GM03348 (cell line): ENCODE results near the gene TPRG1L.

Source experiments
- DNase-seq: peaks from one replicate; pipeline ENCODE4 v3.0.0; 2012; ENCODE audit warnings: low spot score

Gene TPRG1L

GRCh38 chr1:3593745-3594144 is 31.1 kb upstream of the TPRG1L start:
- DNase-seq = no peak

DNA sequence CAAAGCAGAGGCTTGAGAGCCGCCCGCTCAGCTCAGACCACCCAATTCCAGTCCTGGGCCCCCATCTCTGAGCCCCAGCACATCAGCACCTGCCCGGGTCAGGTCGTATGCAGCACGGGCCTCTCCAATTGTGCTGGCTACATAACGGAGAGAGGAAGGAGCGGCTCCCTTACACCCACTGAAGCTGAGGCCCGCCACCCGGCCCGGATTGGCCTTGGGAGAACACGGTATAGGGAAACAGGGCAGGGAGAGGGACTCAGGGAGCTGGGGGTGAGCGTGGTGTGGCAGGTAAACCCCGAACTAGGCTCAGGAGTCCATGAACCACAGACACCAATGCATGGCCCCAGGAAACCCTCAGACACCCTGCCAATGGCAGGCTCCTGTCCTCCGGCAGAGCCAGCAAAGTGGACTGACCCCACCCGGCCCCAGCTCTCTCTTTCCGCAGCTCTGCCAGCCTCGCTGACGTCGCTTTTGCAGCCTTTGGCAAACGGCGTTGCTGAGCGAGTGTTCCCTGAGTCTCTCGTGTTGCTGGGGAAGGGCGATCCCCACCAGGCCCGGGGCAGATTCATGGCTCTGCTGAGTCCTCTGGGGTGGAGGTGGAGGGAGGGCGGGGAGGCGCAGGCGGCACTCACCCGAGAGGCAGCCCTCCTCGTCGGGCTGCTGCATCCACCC is 30.0 kb upstream of the TPRG1L start:
- DNase-seq = no peak

GRCh38 chr1:3595949-3596348 is 28.9 kb upstream of the TPRG1L start:
- no peak for DNase-seq

- DNase-seq = no peak
Observed at GRCh38 chr1:3596663-3597598, 27.9 kb upstream of the TPRG1L start.

- DNase-seq = no peak
Observed at GRCh38 chr1:3597599-3597964, 27.2 kb upstream of the TPRG1L start.

DNA sequence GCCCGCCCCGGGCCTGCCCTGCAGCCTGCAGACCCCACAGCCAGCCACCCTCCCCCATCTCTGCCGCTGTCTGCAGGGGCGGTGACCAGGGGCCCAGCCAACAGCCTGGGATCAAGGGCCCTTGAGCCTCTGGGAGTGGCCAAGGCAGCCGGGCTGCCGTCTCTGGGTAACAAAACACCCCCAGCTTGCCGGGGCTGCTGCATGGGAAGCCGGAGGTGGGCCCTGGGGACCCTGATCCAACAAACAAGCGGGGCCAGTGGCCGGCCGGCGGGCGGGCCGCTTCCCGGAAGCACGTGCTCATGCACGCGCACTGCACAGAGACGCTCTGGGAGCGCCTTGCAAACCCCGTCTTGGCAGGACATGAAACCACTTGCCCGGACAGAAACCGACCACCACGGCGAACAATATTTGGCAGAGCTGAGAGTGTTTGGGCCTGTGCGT is 26.7 kb upstream of the TPRG1L start:
- peak; percentile 43 for DNase-seq

DNA sequence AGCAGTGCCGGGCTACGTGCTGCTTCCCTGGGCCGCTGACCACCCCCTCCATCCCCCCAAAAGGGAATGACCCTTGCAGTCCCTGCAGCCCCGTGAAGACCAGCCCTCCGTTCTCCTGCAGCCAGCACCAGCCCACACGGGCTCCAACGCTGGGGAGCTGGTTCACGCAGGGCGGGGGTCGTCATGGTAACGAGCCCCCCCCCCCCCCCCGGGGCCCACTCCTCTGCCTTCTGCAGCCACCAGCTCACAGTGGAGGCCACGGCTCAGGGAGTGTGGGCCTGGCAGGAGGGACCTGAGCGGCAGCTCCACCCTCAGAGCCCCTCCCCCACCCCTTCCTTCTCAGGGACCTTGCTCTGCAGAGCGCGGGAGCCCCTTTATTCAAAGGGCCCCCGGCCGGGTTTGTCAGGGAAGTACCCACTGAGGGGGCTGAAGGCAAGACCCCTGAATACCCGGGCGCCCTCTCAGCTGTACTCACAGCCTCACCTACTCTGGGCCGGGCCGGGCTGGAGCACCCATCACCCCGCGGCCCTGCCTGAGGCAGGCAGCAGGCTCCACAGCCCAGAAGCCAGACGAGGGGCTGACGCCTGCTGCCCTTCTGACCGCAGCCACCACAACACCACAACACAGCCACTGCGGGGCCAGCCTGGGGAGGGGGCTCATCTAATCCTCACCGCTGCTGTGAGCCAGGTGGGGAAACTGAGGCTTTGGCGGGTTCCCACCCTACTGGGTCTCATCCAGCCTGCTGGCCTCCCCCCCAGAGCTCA is 26.1 kb upstream of the TPRG1L start:
- DNase-seq = no peak

DNA sequence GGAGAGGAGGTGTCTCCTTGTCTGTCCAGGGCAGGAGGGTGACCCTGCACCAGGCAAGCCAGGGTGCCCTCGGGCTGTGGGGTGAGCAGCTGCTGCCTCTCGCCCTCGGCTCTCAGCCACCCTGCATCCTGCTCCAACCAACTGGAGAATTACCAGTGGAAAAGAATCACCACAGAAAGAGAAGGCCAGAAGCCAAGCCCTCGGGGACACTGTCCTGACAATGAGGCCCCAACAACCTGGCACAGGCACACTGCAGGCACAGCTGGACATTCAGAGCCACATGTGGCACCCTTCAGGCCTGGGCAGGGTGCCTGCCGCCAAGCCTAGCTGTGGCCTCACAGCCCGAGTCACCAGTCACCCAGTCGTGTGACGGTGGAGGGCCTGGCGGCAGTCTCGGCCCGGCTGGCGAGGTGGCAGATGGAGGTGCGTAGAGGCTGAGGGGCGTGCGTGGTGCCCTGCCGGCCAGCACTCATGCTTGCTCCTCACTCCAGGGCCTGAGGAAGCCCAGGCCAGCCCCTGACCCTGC is 25.5 kb upstream of the TPRG1L start:
- DNase-seq = no peak

DNA sequence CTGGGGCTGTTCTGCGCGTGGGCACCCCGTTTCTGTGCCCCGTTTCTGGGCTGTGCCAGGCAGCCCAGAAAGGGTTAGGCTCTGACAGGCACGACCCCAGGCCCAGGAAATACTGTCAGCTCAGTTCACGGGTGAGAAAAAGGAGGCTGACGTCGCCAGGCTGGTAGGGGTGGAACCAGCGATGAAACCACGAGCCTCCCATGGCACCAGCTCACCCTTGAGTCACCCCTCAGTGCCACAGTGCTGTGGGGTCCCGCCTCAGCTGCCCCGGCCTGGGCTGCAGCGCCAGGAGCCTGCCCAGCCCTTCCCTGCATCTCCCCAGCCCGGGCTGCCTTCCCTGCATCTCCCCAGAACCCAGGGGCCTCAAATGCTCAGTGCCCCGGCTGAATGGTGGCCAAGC is 25.0 kb upstream of the TPRG1L start:
- DNase-seq = no peak

DNA sequence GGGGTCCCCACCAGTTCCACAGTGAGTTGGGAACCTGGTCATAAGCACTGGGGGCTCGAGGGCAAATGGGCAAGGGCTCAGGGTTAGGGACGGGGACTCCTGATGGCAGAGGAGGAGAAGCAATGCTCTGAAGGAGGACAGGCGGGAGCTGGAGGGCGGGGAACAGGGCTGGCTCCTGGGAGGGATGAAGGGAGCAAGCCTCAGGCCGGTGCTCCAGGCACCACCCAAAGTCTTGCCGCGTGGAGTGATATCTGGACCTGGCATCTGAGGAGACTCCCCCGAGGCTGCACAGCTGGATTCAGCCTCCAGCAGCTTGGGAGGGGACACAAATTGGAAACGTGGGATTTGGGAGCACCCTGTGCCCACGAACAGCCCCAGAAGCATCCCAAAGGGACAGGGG is 24.5 kb upstream of the TPRG1L start:
- DNase-seq = no peak

- DNase-seq = no peak
Observed at GRCh38 chr1:3601743-3602142, 23.1 kb upstream of the TPRG1L start.

DNA sequence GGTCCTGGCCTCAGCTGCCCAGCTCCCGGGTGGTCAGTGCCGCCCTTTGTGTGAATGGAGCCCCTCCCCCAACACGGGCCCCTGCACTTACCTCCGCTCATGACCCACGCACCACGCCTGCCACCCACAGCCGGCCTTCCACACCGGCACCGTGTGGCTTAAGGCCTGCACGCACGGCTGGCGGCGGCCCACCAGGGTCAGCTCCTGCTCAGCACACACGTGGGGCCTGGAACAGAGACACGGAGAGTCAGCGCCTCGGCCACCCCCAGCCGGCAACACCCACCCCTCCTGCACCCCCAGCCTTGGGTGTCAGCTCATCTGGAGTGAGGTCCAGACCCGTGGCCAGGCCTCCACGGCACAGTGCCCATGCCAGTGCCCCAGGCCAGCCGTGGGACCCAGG is 22.4 kb upstream of the TPRG1L start:
- DNase-seq = no peak

DNA sequence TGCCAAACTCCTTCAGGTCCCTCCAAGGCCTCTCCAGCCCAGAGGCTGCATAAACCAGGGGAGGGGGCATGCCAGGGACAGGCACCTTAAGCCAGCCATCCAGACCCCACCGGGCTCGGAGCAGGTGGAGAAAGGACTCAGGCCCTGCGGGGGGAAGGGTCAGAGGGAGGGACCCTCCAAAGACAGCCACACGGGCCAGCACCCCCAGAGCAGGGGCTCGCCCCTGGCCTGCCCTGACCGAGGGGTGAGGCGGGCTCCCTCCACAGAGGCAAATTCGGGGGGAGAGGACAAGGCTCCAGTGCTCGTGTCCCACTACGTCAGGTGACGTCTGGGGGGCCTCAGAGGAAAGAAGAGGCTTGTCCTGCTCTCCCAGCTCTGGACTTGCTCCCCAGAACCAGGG is 21.7 kb upstream of the TPRG1L start:
- no peak for DNase-seq

GRCh38 chr1:3603571-3604467 is 21.0 kb upstream of the TPRG1L start:
- no peak for DNase-seq

DNA sequence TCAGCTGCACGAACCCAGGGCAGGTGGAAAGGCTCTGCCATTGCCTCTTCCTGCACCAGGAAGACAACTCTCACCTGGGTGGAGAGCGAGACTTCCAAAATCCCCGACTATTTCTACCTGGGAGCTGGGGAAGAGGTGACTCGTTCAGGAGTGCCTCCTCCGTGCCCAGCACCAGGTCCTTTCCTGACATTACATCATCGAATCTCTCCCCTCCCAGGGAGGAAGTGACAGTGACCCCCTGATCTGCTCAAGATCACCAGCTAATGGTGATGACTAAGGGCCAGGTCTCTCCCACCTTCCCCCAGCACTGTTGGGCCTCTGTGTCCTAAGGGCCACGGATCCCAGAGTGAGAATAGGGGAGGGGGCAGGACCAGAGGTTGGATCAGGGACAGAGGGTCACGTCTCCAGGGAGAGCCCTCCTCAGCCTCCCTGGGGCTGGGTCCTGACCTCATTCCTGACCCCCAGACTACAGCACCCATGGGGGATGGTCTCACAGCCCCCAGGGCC is 20.3 kb upstream of the TPRG1L start:
- no peak for DNase-seq

- no peak for DNase-seq
Observed at GRCh38 chr1:3604997-3605823, 19.6 kb upstream of the TPRG1L start.

DNA sequence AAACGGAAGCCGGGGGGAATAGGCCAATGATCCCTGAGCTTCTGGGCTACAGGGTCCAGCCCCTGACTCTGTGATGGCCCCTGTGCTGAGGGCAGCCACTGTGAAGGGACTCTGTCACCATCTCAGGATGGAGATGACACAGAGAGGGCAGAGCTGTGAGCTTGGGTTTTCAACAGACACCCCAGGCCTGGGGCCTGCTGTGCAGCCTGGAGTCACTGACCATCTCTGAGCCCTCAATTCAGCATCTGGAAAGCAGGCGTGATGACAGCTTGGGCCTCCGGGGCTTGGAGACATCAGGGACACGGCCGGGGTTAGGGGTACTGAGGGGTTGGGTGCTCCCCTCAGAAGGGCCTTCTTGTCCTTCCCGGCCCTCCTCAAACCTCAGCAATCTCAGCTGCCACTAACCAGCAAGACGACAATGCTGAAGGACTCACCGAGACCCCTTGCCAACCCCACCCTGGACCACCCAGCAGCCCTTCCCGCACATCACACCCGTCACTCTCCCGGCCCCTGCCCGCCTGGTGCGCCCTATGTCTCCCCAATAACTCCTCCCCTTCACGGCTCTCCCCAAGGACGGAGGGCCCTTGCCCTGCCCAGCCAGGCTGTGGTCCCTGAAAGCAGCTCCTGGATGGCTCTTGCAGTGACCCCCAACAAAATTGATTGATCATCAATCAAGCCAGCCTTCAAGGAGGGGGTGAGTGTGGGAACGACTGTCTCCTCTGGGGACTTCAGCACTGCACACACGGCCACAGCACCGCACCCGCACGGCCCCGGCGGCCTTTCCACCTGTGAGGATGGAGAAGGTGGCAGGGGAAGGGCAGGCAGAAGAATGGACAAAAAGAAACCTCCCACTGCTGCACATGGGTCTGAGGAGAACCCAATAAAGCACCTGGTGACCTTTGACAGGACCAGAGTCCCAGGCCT is 17.8 kb upstream of the TPRG1L start:
- no peak for DNase-seq

- no peak for DNase-seq
Observed at GRCh38 chr1:3607703-3608065, 17.1 kb upstream of the TPRG1L start.

- DNase-seq = no peak
Observed at GRCh38 chr1:3608154-3608553, 16.7 kb upstream of the TPRG1L start.
